ENCODE data around the gene LILRA2.
"Not testable (repeated sequence)": the region's sequence is repeated elsewhere in the genome, so short reads cannot be mapped to it uniquely, and the experiment has no call there.

The LILRA2 gene

DNA sequence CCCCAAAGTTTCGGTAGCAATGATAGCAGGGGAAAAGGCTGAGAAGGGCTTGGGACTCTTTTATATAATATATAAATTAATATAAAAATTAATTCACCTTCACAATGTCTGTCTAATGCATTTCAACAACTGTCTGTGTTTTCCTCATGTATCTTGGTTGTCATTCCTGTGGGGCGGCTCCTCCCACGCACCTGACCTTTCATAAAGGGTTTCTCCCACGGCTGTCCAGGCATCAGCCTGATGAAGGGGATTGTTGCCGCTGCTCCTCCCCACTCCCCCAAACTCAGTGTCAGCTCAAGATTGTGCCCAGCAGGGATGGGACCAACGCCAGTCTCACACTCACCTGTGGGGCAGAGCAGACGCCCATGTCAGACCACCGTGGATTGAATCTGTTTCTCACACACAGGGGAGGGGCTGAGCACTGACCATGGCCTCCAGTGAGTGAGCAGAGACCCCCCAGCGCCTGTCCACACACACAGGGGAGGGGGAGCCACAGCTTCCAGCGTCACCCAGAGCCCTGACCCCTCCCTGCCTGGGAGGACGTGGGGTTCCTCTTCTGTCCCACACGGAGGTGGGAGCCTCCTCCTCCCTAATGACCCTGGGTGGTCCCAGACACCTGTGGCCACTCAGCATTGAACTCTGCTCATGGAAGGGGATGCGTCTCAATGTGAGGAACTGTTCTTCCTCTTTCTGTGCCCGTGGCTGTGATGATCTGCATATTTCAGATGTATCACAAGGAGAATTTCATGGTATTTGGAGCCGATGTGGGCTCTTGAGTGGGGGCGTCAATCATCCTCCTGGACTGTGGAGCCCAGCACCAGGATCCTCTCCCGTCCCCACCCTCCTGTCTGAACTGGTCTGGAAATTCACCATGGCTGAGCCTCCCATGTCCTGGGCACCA lies 1.6 kb upstream of the LILRA2 start:
- not testable (repeated sequence) for DNase-seq

DNA sequence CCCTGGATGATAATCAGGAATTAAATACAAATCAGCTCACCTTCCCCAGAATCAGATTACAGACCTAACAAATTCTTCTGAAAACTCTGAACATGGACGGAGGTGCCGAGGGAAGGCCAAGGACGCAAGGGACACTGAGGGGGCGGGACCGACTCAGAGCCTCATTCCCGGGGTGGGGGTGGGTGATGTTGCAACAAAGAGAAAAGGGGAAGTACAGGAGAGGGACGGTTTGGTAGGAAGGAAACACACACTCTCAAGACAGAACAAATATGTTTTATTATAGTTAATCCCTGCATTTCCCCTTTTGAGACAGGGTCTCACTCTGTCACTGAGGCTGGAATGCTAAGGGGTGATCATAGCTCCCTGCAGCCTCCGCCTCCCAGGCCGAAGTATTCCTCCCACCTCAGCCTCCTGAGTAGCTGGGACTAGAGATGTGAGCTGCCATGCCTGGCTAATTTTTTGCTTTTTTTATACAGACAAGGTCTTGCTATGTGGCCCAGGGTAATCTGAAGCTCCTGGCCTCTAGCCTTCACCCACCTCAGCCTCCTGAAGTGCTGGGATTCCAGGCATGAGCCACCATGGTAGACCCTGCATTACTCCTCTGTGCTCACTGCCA lies 786 bp upstream of the LILRA2 start:
- no peak for DNase-seq

DNA sequence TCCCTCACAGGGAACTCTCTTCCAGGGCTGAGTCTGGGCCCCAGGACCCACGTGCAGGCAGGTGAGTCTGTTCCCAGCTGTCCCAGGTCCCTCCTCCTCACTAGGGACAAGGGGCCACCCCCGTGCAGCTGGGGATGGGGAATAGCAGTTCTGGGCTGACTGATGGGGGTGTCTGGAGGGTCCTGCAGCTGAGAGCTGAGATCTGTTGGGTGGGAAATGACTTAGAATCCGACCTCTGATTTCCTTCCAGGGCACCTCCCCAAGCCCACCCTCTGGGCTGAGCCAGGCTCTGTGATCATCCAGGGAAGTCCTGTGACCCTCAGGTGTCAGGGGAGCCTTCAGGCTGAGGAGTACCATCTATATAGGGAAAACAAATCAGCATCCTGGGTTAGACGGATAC lies 461 bp downstream of the LILRA2 start:
- DNase-seq: no peak

- no peak for DNase-seq
Observed at GRCh38 chr19:54574527-54575056, 1.0 kb downstream of the LILRA2 start.

- DNase-seq: not testable (repeated sequence)
Observed at GRCh38 chr19:54575205-54575604, 1.6 kb downstream of the LILRA2 start.

DNA sequence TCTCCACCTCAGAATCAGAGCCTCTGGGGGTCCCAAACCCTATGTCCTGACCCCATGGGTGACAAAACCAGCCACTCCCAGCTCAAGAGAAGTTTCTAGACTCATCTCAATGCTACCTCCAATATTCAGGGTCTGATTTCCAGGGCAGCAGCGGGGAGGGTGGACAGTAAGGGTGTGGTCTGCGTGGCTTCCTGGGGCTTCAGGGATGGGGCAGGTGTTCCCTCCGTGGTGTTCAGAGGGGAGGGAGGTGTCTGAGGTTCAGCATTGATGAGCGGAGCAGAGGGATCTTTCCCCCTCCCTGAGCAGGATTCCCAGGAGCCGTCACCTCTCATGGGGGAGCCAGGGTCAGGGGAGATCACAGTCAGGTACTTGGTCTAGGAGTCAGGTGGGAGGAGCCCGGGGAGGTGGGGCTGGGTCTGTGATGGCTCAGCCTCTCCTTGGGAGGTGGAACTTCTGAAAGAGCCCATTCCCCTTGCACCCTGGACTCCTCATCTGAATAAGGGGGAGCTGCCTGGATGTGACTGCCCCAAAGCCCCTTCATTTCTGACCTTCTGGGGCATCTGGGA lies 2.9 kb downstream of the LILRA2 start:
- no peak for DNase-seq

DNA sequence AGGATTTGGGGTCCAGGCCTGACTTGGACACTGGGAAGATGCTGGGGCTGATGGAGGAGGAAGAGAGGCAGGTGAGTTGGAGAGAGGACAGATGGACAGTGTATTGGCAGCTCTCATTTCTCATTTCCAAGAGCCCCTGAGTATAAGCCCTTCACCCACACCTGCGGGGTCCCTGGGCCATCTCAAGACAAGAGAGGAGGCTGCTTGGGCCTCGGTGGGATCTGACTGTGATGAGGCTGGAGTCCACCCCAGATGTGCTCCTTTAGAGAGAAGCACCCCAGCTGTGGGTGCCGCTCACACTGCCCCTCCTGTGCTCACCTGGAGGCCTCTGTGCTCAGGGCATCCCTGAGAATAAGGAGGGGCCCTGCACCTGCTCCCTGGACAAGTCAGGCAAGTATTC lies 3.7 kb downstream of the LILRA2 start:
- DNase-seq: no peak

DNA sequence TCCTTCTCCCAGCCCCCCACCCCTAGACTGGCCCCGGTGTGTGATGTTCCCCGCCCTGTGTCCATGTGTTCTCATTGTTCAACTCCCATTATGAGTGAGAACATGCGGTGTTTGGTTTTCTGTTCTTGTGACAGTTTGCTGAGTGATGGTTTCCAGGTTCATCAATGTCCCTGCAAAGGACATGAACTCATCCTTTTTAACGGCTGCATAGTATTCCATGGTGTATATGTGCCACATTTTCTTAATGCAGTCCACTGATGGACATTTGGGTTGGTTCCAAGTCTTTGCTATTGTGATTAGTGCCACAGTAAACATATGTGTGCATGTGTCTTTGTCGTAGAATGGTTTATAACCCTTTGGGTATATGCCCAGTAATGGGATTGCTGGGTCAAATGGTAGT lies 4.7 kb downstream of the LILRA2 start:
- not testable (repeated sequence) for DNase-seq

DNA sequence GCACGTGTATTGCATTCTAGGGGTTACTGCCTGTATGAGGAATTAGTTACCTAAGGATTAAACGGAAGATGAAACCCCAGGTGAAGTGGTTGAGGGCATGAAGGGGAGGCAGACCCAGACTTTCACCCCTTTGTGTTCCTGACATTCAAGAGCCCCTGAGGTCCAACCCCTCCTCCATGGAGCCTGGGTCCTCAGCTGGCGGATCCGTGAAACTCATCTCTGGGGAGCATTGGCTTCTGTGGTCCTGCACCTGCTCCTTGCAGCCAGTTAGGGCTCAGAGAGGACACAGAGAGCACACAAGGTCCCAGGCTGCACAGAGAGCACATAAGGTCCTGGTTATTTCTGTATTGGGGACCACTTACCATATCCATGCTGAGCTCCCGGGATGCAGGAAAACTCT lies 12.8 kb downstream of the LILRA2 start:
- no peak for DNase-seq

DNA sequence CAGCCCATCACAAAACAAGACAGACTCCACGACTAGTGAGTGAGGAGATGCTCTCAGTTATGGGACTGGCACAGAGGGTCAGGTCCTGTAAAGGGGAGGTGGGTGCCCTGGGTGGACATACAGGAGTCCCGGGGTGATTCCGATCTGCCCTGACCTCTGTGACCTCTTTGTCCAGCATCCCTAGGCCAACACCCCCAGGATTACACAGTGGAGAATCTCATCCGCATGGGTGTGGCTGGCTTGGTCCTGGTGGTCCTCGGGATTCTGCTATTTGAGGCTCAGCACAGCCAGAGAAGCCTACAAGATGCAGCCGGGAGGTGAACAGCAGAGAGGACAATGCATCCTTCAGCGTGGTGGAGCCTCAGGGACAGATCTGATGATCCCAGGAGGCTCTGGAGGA lies 13.4 kb downstream of the LILRA2 start:
- DNase-seq: no peak

DNA sequence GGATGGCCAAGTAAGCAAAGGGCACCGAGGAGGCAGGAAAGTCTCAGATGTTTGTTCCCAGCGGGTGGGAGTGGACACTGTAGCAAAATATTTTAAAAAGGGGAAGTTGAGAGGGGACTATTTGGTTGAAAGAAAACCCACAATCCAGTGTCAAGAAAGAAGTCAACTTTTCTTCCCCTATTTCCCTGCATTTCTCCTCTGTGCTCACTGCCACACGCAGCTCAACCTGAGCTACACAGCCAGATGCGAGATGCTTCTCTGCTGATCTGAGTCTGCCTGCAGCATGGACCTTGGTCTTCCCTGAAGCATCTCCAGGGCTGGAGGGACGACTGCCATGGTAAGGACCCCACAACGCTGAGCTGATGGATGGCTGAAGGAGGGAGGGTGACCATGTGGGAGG lies 19.9 kb downstream of the LILRA2 start, which contains the start of gene LILRA1:
Gene LILRA1 (plus strand): TSS at position 188 of the 400 bp plus-strand sequence. CDS start 613 bp downstream, outside the sequence.
- not testable (repeated sequence) for DNase-seq

DNA sequence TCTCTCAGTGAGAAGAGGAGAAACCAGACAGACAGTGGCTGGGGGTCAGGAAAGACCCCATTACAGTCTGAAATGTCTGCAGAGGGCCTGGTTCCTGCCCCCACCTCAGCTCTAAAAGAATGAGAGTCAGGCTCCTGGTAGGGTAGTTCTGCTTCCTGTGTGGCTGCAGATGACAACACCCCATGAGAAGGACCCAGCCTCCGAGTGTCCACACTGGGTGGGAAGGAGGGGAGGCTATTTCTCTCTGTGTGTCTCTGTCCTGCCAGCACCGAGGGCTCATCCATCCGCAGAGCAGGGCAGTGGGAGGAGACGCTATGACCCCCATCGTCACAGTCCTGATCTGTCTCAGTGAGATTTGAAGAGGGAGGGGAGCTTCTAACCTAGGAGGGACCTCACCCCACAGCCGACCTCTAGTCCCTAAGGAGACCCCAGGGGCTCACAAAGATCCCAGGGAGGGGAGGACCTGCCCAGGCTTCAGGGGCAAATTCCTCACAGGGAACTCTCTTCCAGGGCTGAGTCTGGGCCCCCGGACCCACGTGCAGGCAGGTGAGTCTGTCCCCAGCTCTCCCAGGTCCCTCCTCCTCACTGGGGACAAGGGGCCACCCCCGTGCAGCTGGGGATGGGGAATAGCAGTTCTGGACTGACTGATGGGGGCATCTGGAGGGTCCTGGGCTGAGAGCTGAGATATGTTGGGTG lies 20.5 kb downstream of the LILRA2 start:
- DNase-seq: not testable (repeated sequence)

DNA sequence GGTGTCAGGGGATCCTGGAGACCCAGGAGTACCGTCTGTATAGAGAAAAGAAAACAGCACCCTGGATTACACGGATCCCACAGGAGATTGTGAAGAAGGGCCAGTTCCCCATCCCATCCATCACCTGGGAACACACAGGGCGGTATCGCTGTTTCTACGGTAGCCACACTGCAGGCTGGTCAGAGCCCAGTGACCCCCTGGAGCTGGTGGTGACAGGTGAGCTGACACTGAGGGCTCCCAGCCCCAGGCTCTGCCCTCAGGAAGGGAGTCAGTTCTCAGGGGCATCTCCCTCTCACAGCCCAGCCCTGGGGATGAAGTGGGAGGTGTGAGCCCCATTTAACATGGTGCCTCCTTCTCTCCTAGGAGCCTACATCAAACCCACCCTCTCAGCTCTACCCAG lies 21.1 kb downstream of the LILRA2 start:
- DNase-seq: no peak

DNA sequence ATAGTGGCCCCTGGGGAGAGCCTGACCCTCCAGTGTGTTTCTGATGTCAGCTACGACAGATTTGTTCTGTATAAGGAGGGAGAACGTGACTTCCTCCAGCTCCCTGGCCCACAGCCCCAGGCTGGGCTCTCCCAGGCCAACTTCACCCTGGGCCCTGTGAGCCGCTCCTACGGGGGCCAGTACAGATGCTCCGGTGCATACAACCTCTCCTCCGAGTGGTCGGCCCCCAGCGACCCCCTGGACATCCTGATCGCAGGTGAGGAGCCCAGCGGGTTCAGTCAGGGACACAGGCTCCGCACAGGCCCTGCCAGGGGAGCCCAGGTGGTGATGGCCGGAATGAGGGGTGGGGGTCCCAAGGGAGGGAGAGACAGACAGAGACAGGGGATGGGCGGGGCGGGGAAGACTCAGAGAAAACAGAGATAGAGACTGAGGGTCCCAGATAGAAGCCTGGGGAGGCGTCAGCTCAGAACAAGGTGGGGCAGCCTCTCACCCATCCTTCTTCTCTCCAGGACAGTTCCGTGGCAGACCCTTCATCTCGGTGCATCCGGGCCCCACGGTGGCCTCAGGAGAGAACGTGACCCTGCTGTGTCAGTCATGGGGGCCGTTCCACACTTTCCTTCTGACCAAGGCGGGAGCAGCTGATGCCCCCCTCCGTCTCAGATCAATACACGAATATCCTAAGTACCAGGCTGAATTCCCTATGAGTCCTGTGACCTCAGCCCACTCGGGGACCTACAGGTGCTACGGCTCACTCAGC lies 22.3 kb downstream of the LILRA2 start:
- DNase-seq: not testable (repeated sequence)

GRCh38 chr19:54600212-54600611 lies 26.6 kb downstream of the LILRA2 start:
- DNase-seq: no peak

DNA sequence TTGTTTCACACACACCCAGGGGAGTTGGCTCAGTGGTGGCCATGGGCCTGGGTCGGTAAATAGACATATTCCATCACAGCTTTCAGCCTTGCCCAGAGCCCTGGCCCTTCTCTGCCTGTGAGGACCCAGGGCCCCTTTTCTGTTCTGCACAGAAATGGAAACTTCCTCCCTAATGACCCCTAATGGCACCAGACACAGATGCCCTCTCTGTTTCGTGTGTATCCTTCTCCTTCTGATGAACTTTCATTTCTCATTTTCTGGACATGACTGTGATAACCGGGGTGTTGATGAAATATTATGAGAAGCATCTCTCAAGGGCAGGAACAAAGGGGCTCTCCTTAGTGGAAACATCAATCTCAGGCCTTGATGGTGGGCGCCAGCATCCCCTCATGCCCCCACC lies 32.6 kb downstream of the LILRA2 start:
- no peak for DNase-seq

- DNase-seq: no peak
Observed at GRCh38 chr19:54606891-54607784, 33.5 kb downstream of the LILRA2 start.

- DNase-seq: no peak
Observed at GRCh38 chr19:54607785-54608150, 34.2 kb downstream of the LILRA2 start.

DNA sequence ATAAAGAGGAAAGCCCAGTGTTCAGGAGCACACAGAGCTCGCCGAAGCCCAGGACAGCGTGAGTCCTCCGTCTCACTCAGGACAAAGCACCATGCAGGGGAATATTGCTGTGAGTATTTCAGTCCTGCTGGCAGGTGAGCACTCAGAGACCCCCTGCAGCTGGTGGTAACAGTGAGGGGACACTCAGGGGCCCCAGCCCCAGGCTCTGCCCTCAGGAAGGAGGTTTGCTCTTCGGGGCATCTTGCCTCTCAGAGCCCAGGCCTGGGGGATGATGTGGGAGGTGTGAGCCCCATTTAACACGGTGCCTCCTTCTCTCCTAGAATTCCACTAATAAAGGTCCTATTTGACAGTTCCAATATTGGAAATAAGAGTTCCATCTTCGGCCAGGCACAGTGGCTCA lies 34.6 kb downstream of the LILRA2 start:
- DNase-seq: no peak

DNA sequence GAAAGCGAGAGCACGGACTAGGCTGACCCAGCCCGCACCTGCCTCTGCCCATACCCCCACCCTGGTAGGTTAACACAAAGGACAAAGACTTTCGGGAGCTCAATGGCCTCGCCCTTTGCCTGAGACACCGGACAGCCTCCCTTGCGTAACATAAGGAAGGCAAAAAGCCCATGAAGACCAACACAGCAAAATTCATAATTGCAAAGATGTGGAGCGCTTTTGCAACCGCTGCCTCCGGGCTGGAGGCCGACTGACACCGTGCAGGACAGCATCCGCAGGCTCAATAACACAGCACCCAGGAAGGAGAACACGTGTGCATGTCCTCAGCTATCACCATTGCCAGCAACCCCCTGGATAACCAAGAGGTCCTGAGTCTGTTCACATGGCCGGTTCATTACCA lies 35.2 kb downstream of the LILRA2 start:
- no peak for DNase-seq

DNA sequence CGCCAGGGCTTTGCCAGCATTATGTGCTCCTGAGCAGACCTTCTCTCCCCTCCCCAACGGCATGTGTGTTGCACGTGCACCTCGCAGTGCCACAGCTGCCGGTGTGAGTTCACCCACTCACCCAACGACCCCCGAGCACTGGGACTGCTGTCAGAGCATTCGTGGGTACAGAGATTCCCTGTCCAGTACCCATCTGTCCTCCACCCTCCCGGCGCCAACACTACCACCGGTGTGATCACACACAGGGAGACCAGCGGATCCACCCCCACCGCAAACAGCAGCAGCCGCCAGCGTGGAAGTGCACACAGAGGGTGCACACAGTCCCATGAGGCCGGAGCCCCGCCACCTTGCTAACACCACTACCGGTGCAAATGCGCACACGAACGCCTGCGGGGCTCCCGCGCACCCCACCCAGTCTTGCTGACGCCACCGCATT lies 35.8 kb downstream of the LILRA2 start:
- no peak for DNase-seq
